HCT116 (cell line): Measurements from ENCODE around the gene TEX101.
"Not testable (repeated sequence)": the region's sequence is repeated elsewhere in the genome, so short reads cannot be mapped to it uniquely, and the experiment has no call there.

ENCODE experiments used
- CTCF ChIP-seq, 3 experiments: fragments of 200-600 bp in 1 of 3; sonication (generic) in 1 of 3; IDR thresholded peaks in 2 of 3; conservative IDR thresholded peaks in 1 of 3; 2 replicates each; pipeline ENCODE4 v1.5.1; 2012 to 2017; ENCODE audit warnings: low read depth in 2 of 3, low read length in 2 of 3, antibody characterized with exemption in 1 of 3, borderline replicate concordance in 1 of 3, control low read depth in 1 of 3, mild to moderate bottlenecking in 1 of 3, mixed read lengths in 1 of 3, mixed run types in 1 of 3, moderate library complexity in 1 of 3; ENCODE audit not compliant: insufficient read depth in 1 of 3
- POLR2A ChIP-seq: IDR thresholded peaks from 2 replicates; pipeline ENCODE4 v1.7.0; 2011; ENCODE audit warnings: borderline replicate concordance; ENCODE audit not compliant: insufficient read depth, insufficient read length; ENCODE audit errors: extremely low read depth
- RAD21 ChIP-seq: IDR thresholded peaks from 2 replicates; pipeline ENCODE4 v1.6.1; 2012; ENCODE audit warnings: low read depth, mild to moderate bottlenecking
- REST ChIP-seq: IDR thresholded peaks from 2 replicates; pipeline ENCODE4 v1.6.1; 2012; ENCODE audit warnings: low read depth
- SRF ChIP-seq: IDR thresholded peaks from 2 replicates; pipeline ENCODE4 v1.6.1; 2012; ENCODE audit warnings: low read depth
- YY1 ChIP-seq: IDR thresholded peaks from 2 replicates; pipeline ENCODE4 v1.6.1; 2011; ENCODE audit warnings: low read length, low read depth, moderate library complexity, mild to moderate bottlenecking; ENCODE audit not compliant: insufficient replicate concordance; ENCODE audit errors: extremely low read depth

- TF ChIP-seq SRF; RAD21; CTCF (IDR thresholded peaks at IDR 0.05 in 2 of 3, conservative IDR thresholded peaks at IDR 0.05 in 1 of 3; ENCODE audit: borderline replicate concordance in 1 of 3, insufficient read depth in 1 of 3, low read depth in 2 of 3, low read length in 2 of 3); POLR2A; YY1; REST: not testable (repeated sequence)
Observed at GRCh38 chr19:43437284-43437683, 22.6 kb downstream of the TEX101 start.
